HCEC 1CT (cell line): ENCODE data around the gene CXCR6.

ENCODE experiments used
- DNase-seq: peaks from one replicate; pipeline ENCODE4 v3.0.0-alpha.2; 2017

Gene CXCR6

DNA sequence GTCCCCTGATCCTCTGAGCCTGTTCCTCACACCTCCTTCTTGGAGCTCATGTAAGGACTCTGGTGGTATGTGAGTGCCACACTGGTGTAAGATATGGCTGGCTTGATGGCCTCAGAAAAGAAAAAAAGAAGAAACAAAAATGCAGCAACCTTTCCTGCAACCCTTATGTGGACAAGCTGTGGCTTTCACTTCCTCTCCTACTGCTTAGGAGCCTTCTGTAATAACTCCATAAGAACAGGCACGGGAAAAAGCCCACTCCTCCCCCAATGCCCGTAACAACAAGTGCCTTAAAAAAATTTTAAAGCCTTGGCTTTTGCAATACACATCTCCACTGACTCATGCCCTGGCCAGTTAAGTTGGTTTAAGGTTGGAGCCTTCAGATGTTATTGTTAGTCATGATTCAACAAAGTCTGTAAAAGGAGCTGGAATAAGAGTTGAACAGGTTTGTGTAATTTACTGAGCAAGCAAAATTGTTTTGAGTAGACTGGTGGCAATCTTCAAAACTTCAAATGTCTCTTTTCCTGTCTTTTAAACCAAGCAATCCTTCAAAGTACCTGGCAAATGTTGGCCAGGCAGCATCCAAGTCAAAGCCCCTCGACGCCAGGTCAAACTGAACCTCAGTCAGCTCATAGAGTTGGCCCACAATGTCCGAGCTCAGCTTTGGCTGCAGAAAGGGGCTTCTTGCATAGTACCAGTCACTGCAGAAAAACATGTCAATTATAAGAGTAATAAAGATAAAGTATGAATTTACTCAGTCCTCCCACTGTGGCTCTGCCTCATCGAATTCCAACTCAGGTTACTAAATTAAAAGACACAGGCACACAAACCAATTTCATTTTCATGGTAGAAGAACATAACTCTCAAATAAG is 29.5 kb downstream of the CXCR6 start:
- DNase-seq = peak; percentile 88

DNA sequence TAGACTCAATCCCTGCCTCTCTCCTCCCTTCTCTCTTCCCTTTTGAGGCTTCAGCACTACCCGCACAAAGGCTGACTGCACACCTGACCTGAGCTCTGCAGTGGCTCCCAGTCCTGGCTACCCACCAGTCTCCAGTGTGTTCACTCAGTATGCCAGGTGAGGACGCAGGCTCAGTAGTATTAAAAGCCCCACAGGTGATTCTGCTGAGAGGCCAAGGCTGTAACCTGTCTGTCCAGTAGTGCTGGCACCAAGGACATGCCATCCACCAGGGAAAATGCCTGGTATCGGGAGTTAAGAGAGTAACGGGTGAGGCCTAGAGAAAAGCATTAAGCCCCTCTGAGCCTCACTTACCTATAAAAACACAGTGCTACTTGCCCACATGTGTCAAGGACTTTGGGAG is 31.4 kb downstream of the CXCR6 start:
- DNase-seq = no peak

DNA sequence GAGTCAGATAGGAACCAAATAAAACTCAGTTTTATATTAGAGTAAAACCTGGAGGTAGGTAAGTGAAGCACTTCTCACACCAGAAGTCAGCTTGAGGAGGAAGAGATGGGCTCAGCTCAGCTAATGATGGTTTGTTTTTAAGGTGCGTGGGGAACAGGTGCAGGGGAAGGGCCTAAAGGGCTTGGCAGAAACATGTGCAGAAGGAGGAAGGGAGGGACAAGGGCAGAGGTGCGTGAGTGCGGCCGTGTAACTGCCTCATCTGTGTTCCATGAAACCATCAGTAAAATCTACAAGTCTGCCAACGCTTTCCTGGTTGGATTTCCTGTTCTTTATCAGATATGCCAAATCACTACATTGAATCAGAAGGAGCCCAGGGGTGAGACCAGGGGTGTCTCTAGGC is 32.4 kb downstream of the CXCR6 start:
- DNase-seq = no peak

DNA sequence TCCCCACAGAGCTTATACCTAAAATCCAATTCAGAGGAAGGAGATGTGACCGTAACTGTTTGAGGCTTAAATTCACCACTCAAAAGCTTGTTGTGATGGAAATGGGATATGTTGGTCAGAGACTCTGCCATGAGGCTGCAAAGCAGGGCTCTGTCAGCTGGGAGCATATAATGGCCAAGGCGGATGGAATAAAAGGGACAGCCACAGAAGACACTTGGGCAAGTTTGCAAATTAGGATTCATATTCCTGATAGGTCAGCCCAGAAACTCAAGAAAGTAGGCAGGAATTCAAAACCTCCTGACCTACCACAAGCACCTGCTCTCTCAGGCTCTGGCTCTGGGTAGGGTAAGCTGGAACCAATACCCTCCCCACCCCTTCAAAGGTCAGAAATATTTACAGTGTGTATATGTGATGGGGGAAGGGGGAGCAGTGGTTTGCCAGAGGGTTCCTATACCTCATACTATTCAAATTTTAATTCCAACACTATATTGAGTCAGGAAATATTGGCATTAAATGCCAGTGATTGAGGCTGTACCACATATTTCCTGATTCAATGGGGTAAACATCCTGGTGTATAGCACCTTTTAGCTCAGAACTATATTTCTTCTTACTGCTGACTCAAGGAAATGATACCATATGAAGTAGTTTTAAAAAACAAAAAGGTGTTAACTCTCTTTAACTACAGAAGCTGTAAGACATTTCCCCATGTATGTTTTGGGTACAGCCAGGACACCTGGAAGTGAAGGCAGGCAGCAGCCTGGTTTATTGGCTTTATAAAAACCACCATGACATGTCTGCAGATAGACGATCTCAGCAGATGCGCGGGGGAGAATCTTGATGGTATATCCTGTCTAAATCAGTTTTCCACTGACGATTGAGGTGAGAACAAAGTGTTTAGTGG is 33.2 kb downstream of the CXCR6 start:
- DNase-seq = no peak

DNA sequence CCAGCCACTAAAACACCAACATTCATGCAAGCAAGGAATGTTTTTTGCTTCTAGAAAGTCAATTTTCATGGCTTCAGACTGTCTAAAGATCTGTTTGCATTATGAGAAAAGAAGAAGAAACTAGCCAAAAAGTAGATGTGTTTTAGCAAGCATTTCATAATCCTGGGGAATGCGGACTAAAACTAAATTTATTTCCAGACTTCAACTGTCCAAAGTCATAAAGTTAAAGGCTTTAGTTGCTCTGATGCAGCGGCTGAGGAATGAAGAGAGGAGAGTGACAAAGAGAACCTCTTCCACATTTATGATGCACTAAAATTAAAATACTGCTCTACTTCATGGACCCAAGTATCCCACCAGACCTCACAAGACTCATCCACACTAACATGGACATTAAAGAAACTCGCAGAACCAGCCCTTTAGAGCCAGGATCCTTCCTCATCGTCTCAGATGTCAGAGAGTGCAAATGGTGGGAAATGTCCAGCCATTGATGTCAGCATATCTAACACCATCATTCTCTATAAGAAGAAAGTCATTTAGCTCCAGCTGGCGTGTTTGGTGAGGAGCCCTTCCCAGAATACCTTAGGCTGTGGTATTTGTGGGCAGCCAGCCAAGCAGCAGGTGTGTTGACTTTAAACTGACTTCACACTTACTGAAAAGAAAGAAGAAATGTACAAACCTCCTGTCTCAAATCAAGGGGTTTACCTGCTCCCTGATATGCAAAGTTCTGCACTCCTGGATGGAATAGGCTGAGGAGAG is 34.9 kb downstream of the CXCR6 start:
- DNase-seq = no peak

DNA sequence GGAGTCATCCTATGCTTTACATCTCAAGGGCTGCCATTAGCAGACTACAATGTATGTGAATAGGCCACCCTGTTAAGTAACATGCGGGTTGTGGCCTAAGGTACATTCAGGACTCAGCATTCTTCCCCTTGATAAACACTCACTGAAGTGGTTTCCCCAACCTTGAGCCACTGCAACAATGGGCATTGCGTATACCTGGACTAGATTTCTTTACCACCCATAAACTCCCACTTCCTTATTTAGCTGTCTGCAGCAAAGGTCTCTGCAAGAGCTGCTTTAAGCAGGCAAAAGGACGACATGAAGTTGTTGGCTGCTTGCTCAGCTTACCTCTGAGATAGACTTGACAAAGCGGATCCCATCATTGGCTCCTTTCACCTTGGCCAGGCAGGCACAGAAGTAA is 36.1 kb downstream of the CXCR6 start:
- no peak for DNase-seq

DNA sequence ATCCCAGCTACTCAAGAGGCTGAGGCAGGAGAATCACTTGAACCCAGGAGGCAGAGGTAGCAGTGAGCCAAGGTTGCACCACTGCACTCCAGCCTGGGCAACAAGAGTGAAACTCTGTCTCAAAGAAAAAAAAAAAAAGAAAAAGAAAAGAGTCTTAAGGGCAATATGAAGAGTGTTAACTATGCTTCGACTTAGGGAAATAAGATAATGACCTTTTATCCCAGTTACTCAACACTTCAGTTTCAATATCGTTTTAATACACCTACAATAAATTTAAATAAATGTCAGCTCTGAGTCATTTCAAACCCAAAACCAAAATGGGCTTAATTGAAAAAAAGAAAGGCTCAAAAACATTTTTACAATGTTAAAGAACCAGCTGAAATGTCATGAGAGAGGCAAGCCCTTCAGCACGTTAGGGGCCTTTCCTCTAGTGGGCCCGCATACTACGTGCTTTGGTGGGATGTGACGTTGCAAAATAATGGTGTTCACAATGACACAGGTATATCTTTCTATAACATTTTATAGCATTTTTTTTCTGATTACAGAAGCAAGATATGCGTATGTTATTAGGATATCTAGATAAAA is 37.1 kb downstream of the CXCR6 start:
- no peak for DNase-seq

DNA sequence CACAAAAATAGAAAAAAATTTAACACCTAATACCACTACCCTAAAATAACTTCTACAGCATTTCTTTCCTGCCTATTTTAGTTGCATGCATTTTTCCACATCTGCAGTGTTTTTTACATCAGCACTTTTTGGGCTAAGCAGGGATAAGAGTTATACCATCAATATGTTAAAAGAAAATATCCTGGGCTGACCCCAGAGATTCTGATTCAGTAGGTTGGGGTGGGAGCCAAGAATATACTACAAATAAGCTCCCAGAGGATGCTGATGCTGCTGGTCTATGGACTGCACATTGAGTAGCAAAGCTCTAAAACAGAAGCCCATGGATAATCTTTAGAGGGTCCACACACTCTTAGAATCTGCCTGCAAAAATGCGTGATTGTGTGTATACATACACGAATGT is 37.6 kb downstream of the CXCR6 start:
- no peak for DNase-seq

DNA sequence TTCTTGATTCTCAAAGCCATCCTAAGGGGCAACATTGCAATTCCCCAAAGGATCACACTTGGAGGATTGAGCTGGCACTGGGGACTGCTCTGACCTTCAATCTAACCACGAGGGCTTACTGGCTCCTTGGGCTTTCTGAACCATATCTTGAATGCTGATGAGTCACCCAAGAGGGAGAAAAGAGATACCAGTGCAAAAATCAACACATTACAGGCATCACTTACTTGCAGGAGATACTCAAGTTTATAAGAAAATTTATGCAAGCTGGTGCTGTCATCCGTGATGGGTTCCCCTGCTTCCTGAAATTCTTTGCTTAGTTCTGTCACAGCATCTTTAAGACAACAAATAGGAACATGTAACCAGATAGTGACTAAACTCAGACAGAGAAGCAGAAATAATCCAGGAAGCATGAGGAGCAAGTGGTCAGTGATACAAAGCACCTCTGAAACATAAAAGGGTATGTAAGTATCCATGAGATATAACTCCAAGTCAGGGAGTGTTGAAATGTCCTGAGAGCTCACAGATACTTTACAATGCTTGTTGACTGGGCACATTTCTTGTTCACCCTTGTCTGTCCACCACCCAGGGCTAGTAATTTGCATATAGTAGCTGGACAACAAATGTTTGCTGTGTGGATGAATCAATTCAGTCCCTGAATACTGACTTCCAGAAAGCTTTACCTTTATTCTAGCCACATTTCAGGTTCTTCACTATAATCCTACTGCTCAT is 38.2 kb downstream of the CXCR6 start:
- DNase-seq = peak; percentile 21

DNA sequence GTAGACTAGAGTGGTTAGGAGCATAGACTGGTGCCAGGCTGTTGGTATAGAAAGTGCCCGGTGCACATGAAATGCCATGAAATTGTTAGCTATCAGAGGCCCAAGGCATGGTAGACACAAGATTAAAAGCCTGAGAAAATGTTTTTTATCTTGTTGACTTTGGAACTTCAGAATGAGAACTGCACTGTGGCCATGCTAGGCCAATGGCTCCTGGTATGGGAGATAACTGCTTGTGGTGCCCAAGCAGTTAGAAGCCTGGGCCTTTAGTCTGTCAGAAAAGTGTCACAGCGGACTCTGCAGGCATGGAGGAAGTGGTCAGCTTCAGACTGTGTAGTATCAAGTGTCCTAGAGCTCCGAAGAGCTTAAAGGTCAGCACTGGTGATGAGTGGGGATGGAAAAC is 40.5 kb downstream of the CXCR6 start:
- DNase-seq = no peak

DNA sequence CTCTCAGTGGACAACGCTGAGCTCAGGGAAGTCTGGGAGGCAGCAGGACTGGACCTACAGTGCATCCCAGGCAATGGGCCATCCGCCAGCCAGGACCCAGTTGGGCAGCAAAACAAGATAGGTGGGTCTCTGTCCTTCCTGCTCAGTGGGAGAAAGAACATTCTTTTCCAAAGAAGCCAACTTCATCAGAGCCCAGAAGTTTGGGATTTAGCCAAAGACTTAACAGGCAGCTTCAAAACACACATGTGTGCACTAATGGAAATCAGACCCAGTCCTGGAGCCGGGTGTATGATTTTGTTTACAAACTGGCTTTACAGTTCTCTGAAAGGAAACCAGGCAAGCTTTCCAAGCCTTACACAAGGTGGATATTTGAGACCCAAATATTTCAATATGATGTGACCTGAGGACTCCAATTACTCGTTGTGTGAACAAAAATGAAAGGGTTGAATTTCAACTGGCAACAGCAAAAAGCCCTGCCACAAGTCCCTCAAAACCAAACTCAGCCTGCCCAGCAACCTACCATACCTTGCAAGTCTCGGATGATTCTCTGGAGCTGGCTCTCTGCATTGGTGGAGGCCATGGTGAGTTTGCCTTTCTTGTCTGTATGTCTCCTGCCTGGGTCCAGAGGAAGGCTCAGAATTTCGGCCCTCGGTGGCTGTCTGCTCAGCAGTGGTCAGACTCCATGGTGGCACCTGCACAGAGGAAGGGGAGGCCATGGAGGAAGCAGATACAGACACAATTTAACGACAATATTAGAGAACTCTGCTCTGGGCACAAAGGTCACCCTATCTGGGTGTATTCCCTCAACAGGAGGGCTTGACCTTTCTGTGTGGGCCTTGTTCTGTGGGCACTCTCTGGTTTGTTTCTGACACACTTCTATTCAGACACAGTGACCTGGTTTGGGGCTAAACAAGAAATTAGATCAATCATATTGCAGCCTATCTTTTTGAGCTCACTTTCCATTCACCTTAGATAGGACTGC is 41.4 kb downstream of the CXCR6 start:
- DNase-seq = no peak

DNA sequence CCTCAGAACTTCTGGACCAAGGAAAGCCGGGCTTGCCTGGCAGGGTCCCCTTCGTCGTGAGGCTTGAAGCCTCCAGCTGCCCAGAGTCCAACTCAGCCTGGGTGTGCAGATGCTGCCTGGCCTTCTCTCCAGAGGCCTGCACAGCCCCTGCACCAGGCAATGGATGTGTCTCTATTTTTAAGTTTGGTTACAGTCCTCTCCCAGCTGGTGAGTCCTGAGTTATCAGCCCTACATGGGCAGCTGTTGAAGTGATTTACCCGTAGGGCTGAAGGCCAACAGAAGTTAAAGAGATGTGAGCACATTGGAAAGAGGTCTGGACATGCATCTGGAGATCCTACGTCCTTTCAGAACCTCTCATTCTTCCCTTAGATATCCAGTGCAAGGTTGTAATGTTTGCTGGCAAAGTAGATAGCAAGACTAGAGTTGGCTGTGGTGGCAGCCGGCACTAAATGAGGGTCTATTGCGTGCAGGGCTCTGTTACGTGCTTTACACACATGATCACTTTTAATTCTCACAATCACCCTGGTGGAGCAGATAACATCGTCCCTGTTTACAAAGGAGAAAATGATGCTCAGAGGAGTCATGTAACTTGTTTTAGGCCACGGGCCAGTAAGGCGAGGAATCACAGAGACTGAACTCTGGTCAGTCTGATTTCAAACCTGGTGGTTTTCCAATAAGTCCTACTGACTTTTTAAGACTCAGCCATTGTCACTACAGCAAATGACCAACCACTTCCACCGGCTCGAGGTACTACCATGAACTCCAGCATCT is 42.5 kb downstream of the CXCR6 start:
- no peak for DNase-seq

DNA sequence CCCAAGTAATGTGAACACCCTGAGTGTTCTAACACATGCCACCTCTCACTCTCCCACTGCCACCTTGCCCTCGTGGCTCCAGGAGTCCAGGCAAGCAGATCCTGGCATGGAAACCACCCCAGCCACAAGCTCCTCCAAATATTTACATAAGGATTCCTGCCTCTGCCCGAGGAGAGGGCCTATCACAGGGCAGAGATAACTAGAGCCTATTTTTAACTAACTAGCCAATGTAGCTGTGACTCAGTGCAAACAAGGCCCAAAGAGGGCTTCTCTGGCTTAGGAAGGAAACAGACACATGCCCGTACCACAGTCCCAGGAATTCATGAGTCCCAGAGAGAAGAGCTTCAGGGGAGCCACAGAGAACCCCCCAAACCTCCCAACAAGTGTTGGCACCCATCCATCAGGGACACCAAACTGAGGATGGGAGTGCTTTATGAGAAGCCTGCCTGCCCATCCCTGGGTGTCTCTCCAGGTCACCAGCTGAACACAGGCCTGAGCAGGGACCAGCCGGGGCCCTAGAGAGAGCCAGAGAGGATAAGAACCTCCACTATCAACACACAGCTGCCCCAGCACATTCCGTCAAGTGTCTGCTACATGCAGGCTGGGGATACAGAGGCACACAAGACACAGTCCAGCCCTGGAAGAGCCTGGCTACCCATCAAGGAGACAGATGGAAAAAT is 43.2 kb downstream of the CXCR6 start:
- peak; percentile 75 for DNase-seq

DNA sequence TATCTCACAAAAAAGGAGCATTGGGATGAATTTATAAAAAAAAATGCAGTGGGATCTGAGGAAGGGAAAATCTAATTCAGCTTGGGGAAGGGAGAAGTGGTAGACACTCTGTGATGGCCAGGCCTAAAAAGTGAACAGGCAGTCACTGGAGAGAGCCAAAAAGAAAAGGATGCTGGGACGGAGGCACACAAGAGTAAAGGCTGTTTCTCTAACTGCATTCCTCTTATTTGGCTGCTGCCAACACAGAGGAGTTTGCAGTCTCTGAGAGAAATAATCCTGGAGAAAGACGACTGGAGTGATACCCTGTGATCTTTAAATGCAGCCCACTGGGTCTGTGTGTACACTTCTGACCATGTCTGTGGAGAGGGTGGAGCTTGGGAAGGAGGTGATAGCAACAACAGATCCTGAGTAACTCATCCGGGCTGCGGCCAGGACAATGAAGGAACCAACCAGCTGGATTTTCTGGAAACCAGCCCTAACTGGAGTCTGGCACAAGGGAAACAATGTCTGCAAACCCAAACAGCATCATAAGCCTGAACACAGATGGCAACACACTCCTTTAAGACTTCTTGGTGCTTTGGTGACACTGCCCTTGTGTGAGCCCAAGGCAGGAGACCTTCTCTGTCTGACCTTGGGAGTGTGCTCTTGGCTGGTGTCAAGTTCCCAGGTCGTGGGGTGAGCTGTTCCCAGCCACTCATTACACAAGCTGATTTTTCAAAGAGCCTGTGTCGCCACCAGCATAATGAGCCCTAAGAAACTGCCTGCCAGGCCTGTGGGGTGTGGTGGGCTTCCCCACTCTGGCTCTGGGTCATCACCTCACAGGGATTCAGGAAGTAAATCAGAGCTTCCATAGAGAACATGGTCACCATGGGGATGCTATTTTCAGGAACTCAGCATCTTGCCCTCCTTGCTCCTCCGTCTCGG is 44.4 kb downstream of the CXCR6 start:
- peak; percentile 60 for DNase-seq

DNA sequence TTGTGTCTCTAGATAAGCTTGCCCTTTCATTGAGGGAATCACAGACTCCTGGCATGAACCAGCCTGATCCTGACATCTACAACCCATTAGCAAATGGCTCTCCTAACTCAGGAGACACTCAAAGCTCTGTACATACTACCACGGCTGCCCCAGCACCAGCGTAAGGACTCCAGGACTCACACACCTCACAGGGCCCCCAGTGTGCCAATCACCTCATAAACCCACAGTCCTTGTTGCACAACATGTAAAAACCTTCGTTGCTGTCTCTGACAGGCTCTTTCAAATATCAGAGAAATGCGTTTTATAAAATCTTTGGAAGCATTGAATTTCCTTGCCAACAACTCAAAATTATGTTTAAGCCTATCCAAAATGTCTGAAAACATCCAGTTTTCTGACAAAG is 45.1 kb downstream of the CXCR6 start:
- no peak for DNase-seq

DNA sequence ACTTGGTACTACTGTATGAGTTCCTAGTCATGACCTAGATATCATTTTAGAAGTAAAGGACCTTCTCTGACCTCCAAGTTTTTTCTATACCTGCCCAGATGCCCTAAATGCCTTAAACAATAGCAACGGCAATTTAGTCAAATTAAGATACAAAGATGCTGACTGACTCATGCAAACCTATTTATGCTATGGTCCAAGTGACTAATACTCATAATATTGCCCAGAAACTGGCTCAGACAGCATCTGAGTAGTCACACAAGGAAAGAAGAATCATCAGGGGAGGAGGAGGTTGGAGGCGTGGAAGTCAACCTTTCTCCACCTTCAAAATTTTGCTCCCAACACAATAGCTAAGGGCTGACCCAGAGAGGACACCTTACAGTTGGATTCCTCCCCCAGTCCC is 45.5 kb downstream of the CXCR6 start:
- DNase-seq = peak; percentile 90

DNA sequence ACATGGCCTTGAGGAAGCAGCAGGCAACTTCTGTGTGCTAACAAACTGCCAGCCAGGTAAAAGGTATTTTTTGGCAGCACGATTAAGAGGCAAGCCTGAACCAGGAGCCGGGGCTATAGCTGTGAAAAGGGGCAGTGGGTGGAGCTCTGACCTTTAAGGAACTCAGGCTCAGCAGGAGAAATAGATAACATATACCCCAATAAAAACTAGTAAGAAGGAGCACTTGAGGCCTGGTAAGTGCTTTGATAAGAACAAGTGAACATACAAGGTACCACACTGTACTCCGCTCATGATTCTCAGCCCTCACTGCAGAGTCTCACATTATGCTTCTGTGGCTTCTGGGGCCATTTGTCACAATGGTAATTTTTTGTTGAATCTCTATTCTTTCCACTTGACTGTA is 46.9 kb downstream of the CXCR6 start:
- DNase-seq = no peak

DNA sequence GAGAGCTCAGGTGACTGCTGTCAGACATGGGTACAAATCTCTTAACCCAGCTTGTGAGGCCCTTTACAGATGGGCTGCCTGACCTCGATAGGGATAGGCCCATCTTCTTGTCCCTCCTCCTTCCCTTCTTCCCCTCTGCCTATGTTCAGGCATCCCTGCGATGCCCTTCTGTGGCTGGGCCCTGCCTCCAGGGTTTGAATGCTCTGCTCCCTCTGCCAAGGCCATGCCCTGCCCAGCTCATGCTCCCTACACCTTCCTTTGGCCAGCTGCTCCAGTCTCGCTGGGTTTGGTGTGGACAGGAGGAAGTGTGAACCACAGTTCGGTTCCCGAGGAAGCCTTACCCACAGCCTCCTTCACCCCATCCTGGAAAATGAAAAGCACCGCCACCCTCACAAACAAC is 48.1 kb downstream of the CXCR6 start:
- no peak for DNase-seq
